K562 (cell line): ENCODE data around the gene FAM83G. TPM values are rescaled to one million over a fixed set of nuclear protein-coding genes. Genes with fewer than 3 reads are reported as not detected.

ENCODE experiments used
- ATAC-seq: fragments of 200-7000 bp; cut with Tn5 transposase; 3 replicates; pipeline ENCODE4 v1.9.1; 2020; ENCODE audit warnings: moderate library complexity
- BruUV-seq: library from RNA; stranded (reverse); fragments of 400-500 nt; replicated peaks from 2 replicates; lab custom pipeline; 2021; lab: Mats Ljungman, UMichigan
- CTCF ChIA-PET: fragments of 300-600 bp; formaldehyde crosslinking; extraction: SDS; loops from one replicate; lab custom pipeline; 2021; ENCODE audit warnings: low intra/inter-chr PET ratio; lab: Yijun Ruan, JAX
- POLR2A ChIA-PET: fragments of 300-600, 350-650 bp; sonication (Branson Sonifier 250); formaldehyde crosslinking; extraction: SDS; loops from one replicate; lab custom pipeline; 2021; ENCODE audit warnings: antibody characterized with exemption, inconsistent platforms; lab: Yijun Ruan, JAX
- DNase-seq, 4 experiments: peaks; one replicate each; pipeline versions ENCODE4 v3.0.0 to v3.0.0-alpha.2; 2011 to 2018; ENCODE audit warnings: low spot score in 3 of 4, mixed read lengths in 3 of 4; ENCODE audit errors: extremely low read depth in 1 of 4
- FAIRE-seq: peaks from 2 replicates; lab custom pipeline; 2011; peaks lifted over from hg19 to GRCh38; lab: Jason Lieb, UNC
- H2AFZ ChIP-seq: 2 replicates; pipeline ENCODE4 v1.6.0; 2011; ENCODE audit warnings: low read depth, low read length, control low read depth, inconsistent platforms
- H3K27ac ChIP-seq: fragments of 200-600 bp; 3 replicates; pipeline ENCODE4 v1.8.0; 2011; ENCODE audit warnings: low read depth, mild to moderate bottlenecking, control low read depth, inconsistent platforms, low read length, moderate library complexity, mixed read lengths; ENCODE audit errors: extremely low read depth
- H3K27me3 ChIP-seq, 2 experiments: fragments of 300-600 bp in 1 of 2; 2 replicates in 1 of 2; 3 replicates in 1 of 2; pipeline versions ENCODE4 v1.6.0 to v1.8.0; 2011; ENCODE audit warnings: inconsistent platforms in 2 of 2, low read length in 2 of 2, mild to moderate bottlenecking in 1 of 2, mixed read lengths in 1 of 2, moderate library complexity in 1 of 2; ENCODE audit not compliant: control insufficient read depth in 2 of 2, insufficient read depth in 2 of 2
- H3K36me3 ChIP-seq: fragments of 300-600 bp; 3 replicates; pipeline ENCODE4 v1.8.0; 2011; ENCODE audit warnings: mild to moderate bottlenecking, low read length, inconsistent platforms; ENCODE audit not compliant: control insufficient read depth, insufficient read depth
- H3K4me1 ChIP-seq, 2 experiments: fragments of 200-600 bp in 1 of 2; replicated peaks in 1 of 2; 2 replicates in 1 of 2; 3 replicates in 1 of 2; pipeline versions ENCODE4 v1.5.1 to v1.8.0; 2011; ENCODE audit warnings: inconsistent platforms in 2 of 2, low read length in 2 of 2, mild to moderate bottlenecking in 1 of 2, mixed read lengths in 1 of 2, moderate library complexity in 1 of 2; ENCODE audit not compliant: control insufficient read depth in 2 of 2, insufficient read depth in 2 of 2
- H3K4me2 ChIP-seq: 2 replicates; pipeline ENCODE4 v1.6.1; 2011; ENCODE audit warnings: low read length, control low read depth, inconsistent platforms, mixed read lengths; ENCODE audit not compliant: insufficient read depth
- H3K4me3 ChIP-seq: fragments of 200-600 bp; sonication (generic), shearing (Covaris generic); 2 replicates; pipeline ENCODE4 v1.5.1; 2016; ENCODE audit warnings: control low read depth, inconsistent platforms
- H3K79me2 ChIP-seq: fragments of 200-600 bp; 3 replicates; pipeline ENCODE4 v1.8.0; 2011; ENCODE audit warnings: low read length, inconsistent platforms; ENCODE audit not compliant: control insufficient read depth, insufficient read depth
- H3K9ac ChIP-seq, 2 experiments: 2 replicates each; pipeline versions ENCODE4 v1.6.0 to v1.6.1; 2011; ENCODE audit warnings: low read depth in 2 of 2, low read length in 2 of 2, control low read depth in 1 of 2, inconsistent platforms in 1 of 2, mild to moderate bottlenecking in 1 of 2, mixed read lengths in 1 of 2; ENCODE audit not compliant: insufficient read depth in 1 of 2
- H3K9me1 ChIP-seq: one replicate; pipeline ENCODE4 v1.6.0; 2011; ENCODE audit warnings: inconsistent platforms, mild to moderate bottlenecking, low read length, moderate library complexity; ENCODE audit not compliant: control insufficient read depth, insufficient read depth
- H3K9me3 ChIP-seq: replicated peaks from 2 replicates; pipeline ENCODE4 v1.5.1; 2011; ENCODE audit warnings: low read depth, low read length, inconsistent platforms; ENCODE audit not compliant: control insufficient read depth, insufficient read depth
- H4K20me1 ChIP-seq: replicated peaks from 2 replicates; pipeline ENCODE4 v1.6.1; 2011; ENCODE audit warnings: low read length, inconsistent platforms, mixed read lengths; ENCODE audit not compliant: control insufficient read depth, insufficient read depth
- BMI1 ChIP-seq: fragments of 150-350 bp; IDR thresholded peaks from 2 replicates; pipeline ENCODE4 v1.6.1; 2014; ENCODE audit warnings: low read length
- C11orf30 ChIP-seq: fragments of 450-650 bp; IDR thresholded peaks from 2 replicates; pipeline ENCODE4 v1.6.1; 2016; ENCODE audit warnings: low read depth, mild to moderate bottlenecking
- EZH2 ChIP-seq: IDR thresholded peaks from 2 replicates; pipeline ENCODE4 v1.6.1; 2012; ENCODE audit warnings: low read depth, mild to moderate bottlenecking, inconsistent platforms, low read length, borderline replicate concordance
- FOXP4 ChIP-seq: sonication (generic); formaldehyde crosslinking; IDR thresholded peaks from 2 replicates; pipeline ENCODE4 v1.8.0; 2022; ENCODE audit warnings: mild to moderate bottlenecking, missing genetic modification reagents, borderline replicate concordance
- GABPB1 ChIP-seq: sonication (generic); formaldehyde crosslinking; IDR thresholded peaks from 2 replicates; pipeline ENCODE4 v1.8.0; 2022; ENCODE audit warnings: mild to moderate bottlenecking, missing genetic modification reagents
- PATZ1 ChIP-seq: fragments of 250-450 bp; sonication (Bioruptor Pico); IDR thresholded peaks from 2 replicates; pipeline ENCODE4 v1.5.0; 2020; ENCODE audit warnings: mild to moderate bottlenecking, borderline replicate concordance
- SP2 ChIP-seq: IDR thresholded peaks from 2 replicates; pipeline ENCODE4 v1.6.1; 2011; ENCODE audit warnings: mild to moderate bottlenecking, low read depth, low read length, moderate library complexity; ENCODE audit not compliant: poor library complexity, severe bottlenecking; ENCODE audit errors: extremely low read depth
- USF2 ChIP-seq: sonication (generic); formaldehyde crosslinking; IDR thresholded peaks from 2 replicates; pipeline ENCODE4 v1.5.0; 2020; ENCODE audit warnings: missing genetic modification reagents
- WGBS: fragments of 100-300 bp; shearing (Covaris generic); methylation state at CpG from one replicate; pipeline ENCODE4 v1.1.6; 2016; ENCODE audit warnings: low coverage, mixed read lengths; ENCODE audit not compliant: insufficient coverage; ENCODE audit errors: missing lambda C conversion rate; 5-methylcytosine and 5-hydroxymethylcytosine counted together
- in situ Hi-C: fragments of 300-500 bp; cut with MboI; formaldehyde crosslinking; loops from 4 replicates; pipeline ENCODE4 v1.15.0; 2018; ENCODE audit warnings: inconsistent platforms, mixed read lengths
- intact Hi-C: fragments of 100-400 bp; cut with micrococcal nuclease; formaldehyde crosslinking; loops from 2 replicates; pipeline ENCODE4 v1.14.2; 2022
- polyA plus RNA-seq, 8 experiments: library from polyadenylated mRNA; depleted of rRNA in 4 of 8; stranded (reverse) in 5 of 8; unstranded in 3 of 8; fragments of >200 nt; fragmentation: Nextera tagmentation in 2 of 8; fragmentation: Illumina TruSeq in 1 of 8; extraction: Ambion mirVana in 2 of 8; extraction: Trizol in 1 of 8; gene quantifications; 2 replicates each; pipeline versions ENCODE4 v1.2.1 to v1.2.3, GENCODE V29; 2011 to 2014; ENCODE audit warnings: inconsistent platforms in 1 of 8, missing spikeins in 1 of 8
- total RNA-seq, 7 experiments: library from RNA; depleted of rRNA in 6 of 7; stranded (reverse); fragments of >200 nt in 6 of 7; fragmentation: Illumina TruSeq in 2 of 7; extraction: Trizol in 2 of 7; gene quantifications; 2 replicates each; pipeline versions ENCODE4 v1.2.1 to v1.2.3, GENCODE V29; 2011 to 2021; ENCODE audit warnings: low replicate concordance in 1 of 7

The FAM83G gene
- total and polyA plus RNA-seq, 9 of the 15 experiments (the other 6 are each of a cell fraction or from before 2014, with no cell fraction given) = 0.04 to 10.3 (median 4.5) TPM; not detected in 1

DNA sequence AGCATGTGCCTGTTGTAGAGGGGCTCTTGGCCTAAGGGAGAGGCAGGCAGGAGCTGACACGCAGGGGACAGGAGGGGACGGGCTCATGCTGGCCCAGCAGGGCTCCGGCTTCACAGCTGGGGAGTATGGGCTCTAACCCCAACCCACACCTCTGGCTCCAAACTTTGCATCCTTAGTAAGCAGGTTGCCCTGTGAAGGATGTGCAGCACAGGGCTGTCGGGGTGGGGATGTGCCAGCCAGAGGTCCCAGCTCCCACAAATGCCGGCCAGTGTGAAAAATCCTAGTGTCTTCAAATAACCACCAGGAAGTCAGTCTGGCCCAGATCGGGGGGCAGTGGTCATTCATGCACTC, 14.0 kb upstream of the FAM83G start:
- H3K27ac ChIP-seq = no peak overlapping the region
- H3K9me1 ChIP-seq = no peaks in the 10 kb centered on the region
- FAIRE-seq (no peak), ATAC-seq (no peak), DNase-seq (no peak)
- H4K20me1 ChIP-seq = no peaks in the 10 kb centered on the region
- H3K9me3 ChIP-seq = no peaks in the 10 kb centered on the region
- in situ Hi-C loops (loop anchor here (5.0 kb wide), 1 partner anchor 41 kb away; no protein-coding TSS in a partner anchor), intact Hi-C loops (no loop called here)
- no peaks in the 10 kb centered on the region for H3K36me3 ChIP-seq
- H3K4me3 ChIP-seq = no peak overlapping the region
- WGBS = 23% methylated on average over 4 of the region's 6 CpGs
- no peak overlapping the region for H3K9ac ChIP-seq
- ChIA-PET CTCF (no interaction called here), POLR2A (interaction anchor here (0.6 to 0.7 kb wide), 2 partner anchors 14 to 55 kb away, joined by 3 to 4 read pairs; partner anchors contain the start of gene FAM83G)
- no peaks in the 10 kb centered on the region for H3K27me3 ChIP-seq
- no peaks in the 10 kb centered on the region for H3K79me2 ChIP-seq
- no TSS peak for BruUV-seq
- H3K4me1 ChIP-seq = peaks cover 9 to 42% of the 10 kb centered on the region in 2 experiments; a peak in 4 of 5 replicates
- no peak overlapping the region for H3K4me2 ChIP-seq
- TF ChIP-seq GABPB1 (CRISPR knock-in tag) (no peak), SP2 (no peak), FOXP4 (CRISPR knock-in tag) (no peak), BMI1 (no peak), EZH2 (no peak), PATZ1 (no peak), USF2 (no peak), C11orf30 (no peak)
- TF ChIP-seq, all 486 proteins: peak for 0
- no peak overlapping the region for H2AFZ ChIP-seq
